NT2/D1 (cell line): ENCODE results near the gene KAZALD1.

Experiments
- YY1 ChIP-seq: IDR thresholded peaks from 2 replicates; pipeline ENCODE4 v1.6.1; 2011; ENCODE audit not compliant: insufficient read length, insufficient read depth
- ZNF274 ChIP-seq: IDR thresholded peaks from 2 replicates; pipeline ENCODE4 v1.6.1; 2011; ENCODE audit warnings: mild to moderate bottlenecking, low read depth, low read length

DNA sequence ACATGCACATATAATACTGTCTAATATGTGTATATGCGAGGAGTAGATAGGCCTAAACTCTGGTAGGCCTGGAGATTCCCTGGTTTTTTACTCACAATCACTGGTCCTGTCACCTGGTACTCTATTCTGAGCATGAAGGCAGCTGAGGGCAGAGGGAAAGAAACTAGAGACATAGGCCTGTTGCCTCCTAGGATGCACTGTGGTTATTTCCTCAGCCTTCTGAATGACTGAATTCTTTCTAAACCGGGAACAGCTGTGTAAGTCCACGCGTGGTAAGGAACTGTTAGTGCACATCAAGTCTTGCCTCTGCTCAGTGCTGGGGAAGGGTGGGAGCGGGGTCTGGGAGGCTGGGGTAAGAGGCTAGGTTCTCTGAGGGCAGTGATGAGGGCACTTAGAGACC lies 7.7 kb downstream of the KAZALD1 start:
- no peak for TF ChIP-seq YY1
- no peak for TF ChIP-seq ZNF274
